B cell (primary cell): ENCODE data around the gene GDF2. TPM values are rescaled to one million over a fixed set of nuclear protein-coding genes. Genes with fewer than 3 reads are reported as not detected.

ENCODE experiments used
- ATAC-seq: fragments of 200-7000 bp; cut with Tn5 transposase; one replicate; pipeline ENCODE4 v1.10.0; 2021; ENCODE audit warnings: low read depth, mild to moderate bottlenecking, moderate number of reproducible peaks, moderate library complexity
- CTCF ChIA-PET: fragments of 350-600 bp; sonication (Branson Sonifier 250); formaldehyde crosslinking; loops from one replicate; lab custom pipeline; 2021; ENCODE audit warnings: antibody characterized with exemption, inconsistent platforms; lab: Charles Lee
- POLR2A ChIA-PET: fragments of 350-600 bp; sonication (Branson Sonifier 250); formaldehyde crosslinking; loops from one replicate; lab custom pipeline; 2021; ENCODE audit warnings: antibody characterized with exemption; lab: Charles Lee
- DNase-seq: peaks from one replicate; pipeline ENCODE4 v3.0.0; 2013
- H2AFZ ChIP-seq: 2 replicates; pipeline ENCODE4 v1.6.1; 2012; ENCODE audit warnings: mild to moderate bottlenecking, low read depth, low read length; ENCODE audit not compliant: insufficient read depth, poor library complexity, severe bottlenecking
- H3K27ac ChIP-seq, 2 donors: 1 replicate in 1 of 2; 2 replicates in 1 of 2; pipeline ENCODE4 v1.5.1; 2012 to 2013; ENCODE audit warnings: low read length in 2 of 2, mild to moderate bottlenecking in 2 of 2, moderate library complexity in 1 of 2
- H3K27me3 ChIP-seq, 4 experiments: fragments of 200-600 bp in 1 of 4; sonication (generic) in 1 of 4; replicated peaks in 1 of 4; 1 replicate in 2 of 4; 2 replicates in 2 of 4; pipeline versions ENCODE4 v1.6.1 to v1.7.0; 2013 to 2016; ENCODE audit warnings: low read length in 3 of 4, mild to moderate bottlenecking in 2 of 4, mixed read lengths in 1 of 4, moderate library complexity in 1 of 4; ENCODE audit not compliant: insufficient read depth in 4 of 4, control insufficient read depth in 3 of 4; ENCODE audit errors: control extremely low read depth in 1 of 4
- H3K36me3 ChIP-seq, 2 experiments: replicated peaks in 1 of 2; 1 replicate in 1 of 2; 2 replicates in 1 of 2; pipeline versions ENCODE4 v1.6.1 to v1.7.1; 2013; ENCODE audit warnings: low read length in 1 of 2; ENCODE audit not compliant: insufficient read depth in 2 of 2, control insufficient read depth in 1 of 2; ENCODE audit errors: control extremely low read depth in 1 of 2, extremely low read depth in 1 of 2
- H3K4me1 ChIP-seq, 2 donors: fragments of 200-600 bp in 1 of 2; sonication (generic) in 1 of 2; 1 replicate in 1 of 2; 2 replicates in 1 of 2; pipeline versions ENCODE4 v1.5.1 to v1.6.1; 2013 to 2017; ENCODE audit warnings: low read length in 2 of 2; ENCODE audit not compliant: control insufficient read depth in 2 of 2, insufficient read depth in 2 of 2
- H3K4me2 ChIP-seq: replicated peaks from 2 replicates; pipeline ENCODE3; 2012; ENCODE audit warnings: mild to moderate bottlenecking, low read depth, low read length; ENCODE audit not compliant: poor library complexity, severe bottlenecking
- H3K4me3 ChIP-seq, 5 experiments: fragments of 200-600 bp in 1 of 5; sonication (generic) in 1 of 5; 1 replicate in 3 of 5; 2 replicates in 2 of 5; pipeline versions ENCODE4 v1.5.1 to v1.7.0; 2011 to 2016; ENCODE audit warnings: low read length in 4 of 5, mild to moderate bottlenecking in 4 of 5, low read depth in 2 of 5, control low read depth in 1 of 5, moderate library complexity in 1 of 5; ENCODE audit not compliant: insufficient read depth in 1 of 5; ENCODE audit errors: control extremely low read depth in 1 of 5, extremely low read depth in 1 of 5
- H3K79me2 ChIP-seq: fragments of 200-600 bp; sonication (generic); one replicate; pipeline ENCODE4 v1.6.0; 2016; ENCODE audit warnings: low read length; ENCODE audit not compliant: control insufficient read depth, insufficient read depth
- H3K9ac ChIP-seq: fragments of 200-600 bp; sonication (generic); 2 replicates; pipeline ENCODE4 v1.6.1; 2017; ENCODE audit warnings: mild to moderate bottlenecking, low read length, moderate library complexity
- H3K9me3 ChIP-seq, 3 donors: one replicate each; pipeline versions ENCODE4 v1.6.1 to v1.7.1; 2013; ENCODE audit warnings: low read length in 2 of 3; ENCODE audit not compliant: control insufficient read depth in 2 of 3, insufficient read depth in 1 of 3; ENCODE audit errors: control extremely low read depth in 1 of 3
- H4K20me1 ChIP-seq: 2 replicates; pipeline ENCODE4 v1.6.0; 2012; ENCODE audit warnings: mild to moderate bottlenecking, low read length; ENCODE audit not compliant: insufficient read depth, control insufficient read depth, poor library complexity, severe bottlenecking
- H3K27ac Mint-ChIP-seq: one replicate; pipeline ENCODE4 v1.8.0; 2021; ENCODE audit warnings: mixed read lengths
- H3K27me3 Mint-ChIP-seq: one replicate; pipeline ENCODE4 v1.8.0; 2021; ENCODE audit warnings: mixed read lengths
- H3K4me1 Mint-ChIP-seq: one replicate; pipeline ENCODE4 v1.8.0; 2021; ENCODE audit warnings: mixed read lengths
- H3K4me3 Mint-ChIP-seq: one replicate; pipeline ENCODE4 v1.8.0; 2021; ENCODE audit warnings: mixed read lengths
- H3K9me3 Mint-ChIP-seq: one replicate; pipeline ENCODE4 v1.8.0; 2022; ENCODE audit warnings: mixed read lengths; ENCODE audit not compliant: insufficient read depth
- EZH2 ChIP-seq: IDR thresholded peaks from 2 replicates; pipeline ENCODE4 v1.6.1; 2012; ENCODE audit warnings: borderline replicate concordance, low read depth, mild to moderate bottlenecking, moderate library complexity, low read length; ENCODE audit not compliant: insufficient read depth, poor library complexity, severe bottlenecking
- WGBS: methylation state at CpG from one replicate; pipeline ENCODE4 v1.1.5; 2013; ENCODE audit warnings: missing lambda C conversion rate; ENCODE audit not compliant: insufficient coverage; 5-methylcytosine and 5-hydroxymethylcytosine counted together
- intact Hi-C: fragments of 100-400 bp; cut with micrococcal nuclease; formaldehyde crosslinking; loops from one replicate; pipeline ENCODE4 v1.10.0; 2022
- polyA plus RNA-seq: library from polyadenylated mRNA; depleted of rRNA; stranded (reverse); fragments of >200 nt; gene quantifications from 2 replicates; pipeline ENCODE4 v1.2.3, GENCODE V29; 2012
- total RNA-seq, 2 donors: library from RNA; stranded (reverse); fragments of 120-200 nt in 1 of 2; gene quantifications; 1 replicate in 1 of 2; 2 replicates in 1 of 2; pipeline versions ENCODE4 v1.2.3 to v1.2.4, GENCODE V29; 2013 to 2022
- TF ChIP-seq, protein P1 (sequence below): fragments of 200-600 bp; IDR thresholded peaks from one replicate; pipeline ENCODE4 v1.8.0; 2022; ENCODE audit warnings: antibody characterized with exemption, mild to moderate bottlenecking

The GDF2 gene
- total and polyA plus RNA-seq, 2 donors (not counting 1 experiment from before 2014, with no cell fraction given) = not detected

DNA sequence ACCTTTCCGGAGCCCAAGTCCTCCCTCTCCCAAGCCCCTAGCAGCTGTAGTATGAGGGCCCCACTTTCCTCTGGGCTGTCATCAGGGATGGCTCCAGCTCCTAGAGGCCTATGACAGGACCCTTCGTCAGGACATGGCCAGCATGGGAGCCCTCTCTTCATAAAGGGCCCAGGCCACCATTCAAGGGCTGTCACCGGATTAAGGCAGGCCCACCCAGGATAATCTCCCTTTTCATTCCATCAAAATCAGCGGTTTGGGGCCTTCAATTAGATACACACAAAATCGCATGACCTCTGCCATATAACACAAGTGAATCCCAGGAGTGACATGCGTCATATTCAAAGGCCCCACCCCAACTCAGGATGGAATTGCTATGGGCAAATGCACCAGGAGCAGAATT, 34.4 kb upstream of the GDF2 start:
- no peak overlapping the region for H2AFZ ChIP-seq
- intact Hi-C loops = no loop called here
- H3K27ac Mint-ChIP-seq = no peak overlapping the region
- no peak overlapping the region for H3K9ac ChIP-seq
- H3K27me3 Mint-ChIP-seq = no peaks in the 10 kb centered on the region
- H3K36me3 ChIP-seq = no peaks in the 10 kb centered on the region
- H3K9me3 ChIP-seq = no peaks in the 10 kb centered on the region
- 94% methylated on average over 6 of the region's 6 CpGs for WGBS
- no peaks in the 10 kb centered on the region for H4K20me1 ChIP-seq
- no peaks in the 10 kb centered on the region for H3K9me3 Mint-ChIP-seq
- no peak overlapping the region for H3K4me2 ChIP-seq
- POLR2A ChIA-PET = no interaction called here
- CTCF ChIA-PET = interaction anchor here (0.6 kb wide), 1 partner anchor 37 kb away, joined by 3 read pairs; no protein-coding TSS in a partner anchor
- no peak overlapping the region for H3K4me3 Mint-ChIP-seq
- H3K4me1 ChIP-seq = peaks cover 7 to 13% of the 10 kb centered on the region in 2 donors
- no peaks in the 10 kb centered on the region for H3K27me3 ChIP-seq
- H3K4me1 Mint-ChIP-seq = peaks cover 15% of the 10 kb centered on the region
- DNase-seq (no peak), ATAC-seq (no peak)
- H3K27ac ChIP-seq = no peak overlapping the region
- no peaks in the 10 kb centered on the region for H3K79me2 ChIP-seq
- H3K4me3 ChIP-seq = no peak overlapping the region
- no peak for TF ChIP-seq EZH2
- TF ChIP-seq, protein P1, sequence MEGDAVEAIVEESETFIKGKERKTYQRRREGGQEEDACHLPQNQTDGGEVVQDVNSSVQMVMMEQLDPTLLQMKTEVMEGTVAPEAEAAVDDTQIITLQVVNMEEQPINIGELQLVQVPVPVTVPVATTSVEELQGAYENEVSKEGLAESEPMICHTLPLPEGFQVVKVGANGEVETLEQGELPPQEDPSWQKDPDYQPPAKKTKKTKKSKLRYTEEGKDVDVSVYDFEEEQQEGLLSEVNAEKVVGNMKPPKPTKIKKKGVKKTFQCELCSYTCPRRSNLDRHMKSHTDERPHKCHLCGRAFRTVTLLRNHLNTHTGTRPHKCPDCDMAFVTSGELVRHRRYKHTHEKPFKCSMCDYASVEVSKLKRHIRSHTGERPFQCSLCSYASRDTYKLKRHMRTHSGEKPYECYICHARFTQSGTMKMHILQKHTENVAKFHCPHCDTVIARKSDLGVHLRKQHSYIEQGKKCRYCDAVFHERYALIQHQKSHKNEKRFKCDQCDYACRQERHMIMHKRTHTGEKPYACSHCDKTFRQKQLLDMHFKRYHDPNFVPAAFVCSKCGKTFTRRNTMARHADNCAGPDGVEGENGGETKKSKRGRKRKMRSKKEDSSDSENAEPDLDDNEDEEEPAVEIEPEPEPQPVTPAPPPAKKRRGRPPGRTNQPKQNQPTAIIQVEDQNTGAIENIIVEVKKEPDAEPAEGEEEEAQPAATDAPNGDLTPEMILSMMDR = no peak

DNA sequence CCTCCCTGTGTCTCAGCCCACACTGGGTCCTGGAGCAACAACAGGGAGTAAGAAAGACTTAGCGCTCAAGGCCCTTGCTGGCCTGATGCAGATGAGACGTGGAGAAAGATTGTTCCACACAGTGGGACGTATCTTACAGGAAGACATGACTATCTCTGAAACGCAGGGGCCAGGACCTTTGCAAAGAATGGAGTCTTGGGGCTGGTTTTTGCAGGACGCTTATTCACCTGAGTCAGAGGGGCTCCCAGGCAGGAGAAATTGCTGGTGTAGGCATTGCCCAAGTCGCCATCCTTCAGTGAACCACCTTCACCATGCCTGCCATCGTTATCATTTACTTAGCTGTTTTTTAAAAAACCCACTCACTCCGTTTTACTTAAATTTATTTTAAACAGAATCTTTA, 34.0 kb upstream of the GDF2 start:
- Histone ChIP-seq H3K4me3 (no peak overlapping the region), H3K79me2 (no peaks in the 10 kb centered on the region), H3K36me3 (no peaks in the 10 kb centered on the region), H3K4me1 (peaks cover 7 to 13% of the 10 kb centered on the region in 2 donors), H3K9ac (no peak overlapping the region), H2AFZ (no peak overlapping the region), H3K27me3 (no peaks in the 10 kb centered on the region), H4K20me1 (no peaks in the 10 kb centered on the region), H3K9me3 (no peaks in the 10 kb centered on the region), H3K4me2 (no peak overlapping the region), H3K27ac (no peak overlapping the region)
- ATAC-seq = no peak
- WGBS = 97% methylated on average over 5 of the region's 8 CpGs
- Mint-ChIP-seq H3K27me3 (no peaks in the 10 kb centered on the region), H3K27ac (no peak overlapping the region), H3K9me3 (no peaks in the 10 kb centered on the region), H3K4me1 (peaks cover 15% of the 10 kb centered on the region), H3K4me3 (no peak overlapping the region)
- CTCF ChIA-PET = interaction anchor here (0.6 kb wide), 1 partner anchor 38 kb away, joined by 3 read pairs; no protein-coding TSS in a partner anchor
- DNase-seq = no peak
- TF ChIP-seq, protein P1 = no peak
- TF ChIP-seq EZH2 = no peak
- POLR2A ChIA-PET = no interaction called here
- intact Hi-C loops = no loop called here
